ENCODE results near the gene OTC. TPM values are rescaled to one million over a fixed set of nuclear protein-coding genes. Genes with fewer than 3 reads are reported as not detected.

OTC gene
- total RNA-seq, 2 experiments from 2014 or later = 0.23 TPM; not detected in 1

DNA sequence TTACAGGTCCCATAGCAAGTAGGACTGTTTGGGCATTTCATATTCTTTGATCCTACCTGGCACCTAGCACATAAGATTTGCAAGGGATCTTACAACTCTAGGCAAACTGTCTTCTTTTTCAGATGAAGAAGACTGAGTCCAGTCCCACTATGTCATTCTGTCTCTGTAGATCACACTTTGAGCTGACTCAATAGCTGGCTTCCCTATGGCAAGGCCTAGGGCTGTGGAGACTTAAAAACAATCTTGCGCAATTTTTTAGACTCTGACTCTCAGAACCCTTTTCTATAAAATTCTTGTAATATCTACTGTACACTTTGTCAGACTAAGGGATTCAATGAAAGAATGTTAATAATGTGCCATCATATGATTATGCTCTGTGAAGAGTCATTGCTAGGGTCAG is 26.7 kb downstream of the OTC start:
- H3K9me3 Mint-ChIP-seq = no peaks in the 10 kb centered on the region
- H3K36me3 Mint-ChIP-seq (ENCODE audit: low read depth) = no peaks in the 10 kb centered on the region
- H3K27me3 Mint-ChIP-seq = no peaks in the 10 kb centered on the region
- no peaks in the 10 kb centered on the region for H3K4me1 Mint-ChIP-seq (ENCODE audit: low read depth)
- no peak overlapping the region for H3K27ac Mint-ChIP-seq
- TF ChIP-seq, protein P1, sequence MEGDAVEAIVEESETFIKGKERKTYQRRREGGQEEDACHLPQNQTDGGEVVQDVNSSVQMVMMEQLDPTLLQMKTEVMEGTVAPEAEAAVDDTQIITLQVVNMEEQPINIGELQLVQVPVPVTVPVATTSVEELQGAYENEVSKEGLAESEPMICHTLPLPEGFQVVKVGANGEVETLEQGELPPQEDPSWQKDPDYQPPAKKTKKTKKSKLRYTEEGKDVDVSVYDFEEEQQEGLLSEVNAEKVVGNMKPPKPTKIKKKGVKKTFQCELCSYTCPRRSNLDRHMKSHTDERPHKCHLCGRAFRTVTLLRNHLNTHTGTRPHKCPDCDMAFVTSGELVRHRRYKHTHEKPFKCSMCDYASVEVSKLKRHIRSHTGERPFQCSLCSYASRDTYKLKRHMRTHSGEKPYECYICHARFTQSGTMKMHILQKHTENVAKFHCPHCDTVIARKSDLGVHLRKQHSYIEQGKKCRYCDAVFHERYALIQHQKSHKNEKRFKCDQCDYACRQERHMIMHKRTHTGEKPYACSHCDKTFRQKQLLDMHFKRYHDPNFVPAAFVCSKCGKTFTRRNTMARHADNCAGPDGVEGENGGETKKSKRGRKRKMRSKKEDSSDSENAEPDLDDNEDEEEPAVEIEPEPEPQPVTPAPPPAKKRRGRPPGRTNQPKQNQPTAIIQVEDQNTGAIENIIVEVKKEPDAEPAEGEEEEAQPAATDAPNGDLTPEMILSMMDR (IDR thresholded peaks at IDR 0.05) = no peak
- no peak overlapping the region for H3K4me3 Mint-ChIP-seq
- ATAC-seq (no peak), DNase-seq (no peak)
- ChIA-PET POLR2A (no interaction called here), CTCF (no interaction called here)
- intact Hi-C loops (cut with micrococcal nuclease) = no loop called here

DNA sequence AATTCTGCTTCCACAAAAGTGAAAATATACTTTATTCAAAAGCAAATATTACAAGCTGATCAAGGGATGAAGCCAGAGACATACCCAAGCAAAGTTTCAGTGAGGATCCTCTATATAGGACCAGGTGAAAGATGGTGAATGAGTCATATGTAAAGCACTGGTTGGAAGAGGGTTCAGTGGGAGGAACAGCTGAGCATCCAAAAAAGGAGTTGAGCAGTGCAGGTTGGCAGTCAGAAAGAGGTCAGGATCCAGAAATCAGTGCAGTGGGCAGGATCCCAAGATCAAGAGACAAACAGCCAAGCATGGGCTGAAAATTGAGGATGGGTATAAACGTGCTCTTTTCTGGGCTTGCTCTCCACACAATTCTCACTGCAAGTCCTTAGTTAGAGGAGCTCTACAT is 30.3 kb downstream of the OTC start:
- TF ChIP-seq, protein P1 (IDR thresholded peaks at IDR 0.05) = no peak

DNA sequence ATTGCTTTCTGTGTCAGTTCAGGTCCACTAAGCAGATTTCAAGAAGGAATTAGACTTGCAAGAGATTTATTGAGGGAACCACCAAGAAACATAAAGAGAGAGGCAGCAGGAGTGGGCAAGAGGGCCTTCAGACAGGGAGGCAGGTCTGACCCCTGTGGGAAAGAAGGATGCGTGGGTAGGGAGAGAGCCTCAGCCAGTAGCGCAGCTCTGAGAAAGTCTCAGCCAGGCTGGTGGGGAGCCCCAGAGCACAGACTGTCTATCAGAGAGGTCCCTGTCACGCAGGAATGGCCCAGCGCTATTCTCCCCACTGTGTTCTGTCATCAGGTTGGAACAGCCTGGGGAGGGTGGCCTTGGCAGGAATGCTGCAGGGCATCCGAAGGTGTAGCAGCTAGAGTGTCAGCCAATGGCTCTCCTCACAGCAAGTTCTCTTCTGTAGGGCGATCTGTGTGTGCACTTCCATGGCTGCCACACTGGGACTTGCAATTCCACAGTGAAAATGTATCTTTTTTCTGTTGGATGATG is 48.0 kb downstream of the OTC start:
- no peaks in the 10 kb centered on the region for H3K4me1 Mint-ChIP-seq (ENCODE audit: low read depth)
- no peaks in the 10 kb centered on the region for H3K9me3 Mint-ChIP-seq
- ChIA-PET POLR2A (no interaction called here), CTCF (no interaction called here)
- H3K4me3 Mint-ChIP-seq = no peak overlapping the region
- H3K27ac Mint-ChIP-seq = no peak overlapping the region
- ATAC-seq (no peak), DNase-seq (no peak)
- TF ChIP-seq, protein P1 (IDR thresholded peaks at IDR 0.05) = no peak
- intact Hi-C loops (cut with micrococcal nuclease) = no loop called here
- H3K27me3 Mint-ChIP-seq = no peaks in the 10 kb centered on the region
- no peaks in the 10 kb centered on the region for H3K36me3 Mint-ChIP-seq (ENCODE audit: low read depth)

More for the DNA sequence above, 30.3 kb downstream of the OTC start:
- Mint-ChIP-seq H3K27ac (no peak overlapping the region), H3K36me3 (ENCODE audit: low read depth) (no peaks in the 10 kb centered on the region), H3K4me1 (ENCODE audit: low read depth) (no peaks in the 10 kb centered on the region), H3K9me3 (no peaks in the 10 kb centered on the region), H3K4me3 (no peak overlapping the region), H3K27me3 (no peaks in the 10 kb centered on the region)
- intact Hi-C loops (cut with micrococcal nuclease) = no loop called here
- ChIA-PET CTCF (no interaction called here), POLR2A (no interaction called here)
- no peak for DNase-seq
- ATAC-seq = no peak

DNA sequence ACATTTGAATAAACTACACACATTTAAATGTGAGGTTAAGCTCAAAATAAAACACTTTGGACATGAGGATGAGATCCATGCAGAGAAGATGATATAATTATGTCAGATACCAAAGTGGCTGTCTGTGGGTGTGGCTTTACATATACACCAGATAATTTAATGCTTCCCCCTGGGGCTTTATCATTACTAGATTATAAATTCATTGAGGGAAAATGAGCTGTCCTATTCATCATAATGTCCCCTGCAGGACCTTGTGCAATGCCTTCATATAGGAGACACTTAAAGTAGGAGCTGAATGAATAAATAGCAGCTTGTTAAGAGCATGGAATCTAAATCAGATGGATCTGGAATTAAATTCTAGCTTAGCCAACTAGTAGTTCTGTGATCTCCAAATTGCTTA is 49.7 kb downstream of the OTC start:
- Mint-ChIP-seq H3K4me3 (no peak overlapping the region), H3K9me3 (no peaks in the 10 kb centered on the region), H3K36me3 (ENCODE audit: low read depth) (no peaks in the 10 kb centered on the region), H3K4me1 (ENCODE audit: low read depth) (no peaks in the 10 kb centered on the region), H3K27me3 (peaks cover 2% of the 10 kb centered on the region), H3K27ac (no peak overlapping the region)
- intact Hi-C loops (cut with micrococcal nuclease) = no loop called here
- DNase-seq (no peak), ATAC-seq (no peak)
- TF ChIP-seq, protein P1 (IDR thresholded peaks at IDR 0.05) = no peak
- POLR2A ChIA-PET = no interaction called here
- CTCF ChIA-PET = no interaction called here

DNA sequence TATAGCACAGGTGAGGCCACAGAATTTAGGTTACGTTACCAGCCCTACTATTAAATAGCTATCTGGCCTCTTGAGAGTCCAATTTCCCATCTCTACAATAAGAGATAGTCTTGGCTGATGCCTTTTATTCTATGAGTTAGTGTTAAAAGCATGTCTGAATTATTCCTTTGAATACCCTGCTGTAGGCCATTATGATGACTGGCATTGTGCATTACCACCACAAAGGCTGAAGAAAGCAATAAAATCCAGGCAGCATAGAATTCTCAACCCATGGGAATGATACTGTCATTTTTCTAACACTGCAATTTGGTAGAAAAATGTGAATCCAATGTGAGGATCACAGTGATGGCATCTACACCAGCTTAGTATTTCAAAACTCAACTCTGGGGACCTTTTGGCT is 51.4 kb downstream of the OTC start:
- ChIA-PET POLR2A (no interaction called here), CTCF (no interaction called here)
- H3K9me3 Mint-ChIP-seq = no peaks in the 10 kb centered on the region
- no peak overlapping the region for H3K27ac Mint-ChIP-seq
- intact Hi-C loops (cut with micrococcal nuclease) = no loop called here
- peaks cover 2% of the 10 kb centered on the region for H3K27me3 Mint-ChIP-seq
- no peak for DNase-seq
- H3K36me3 Mint-ChIP-seq (ENCODE audit: low read depth) = no peaks in the 10 kb centered on the region
- TF ChIP-seq, protein P1 (IDR thresholded peaks at IDR 0.05) = no peak
- no peak overlapping the region for H3K4me3 Mint-ChIP-seq
- no peaks in the 10 kb centered on the region for H3K4me1 Mint-ChIP-seq (ENCODE audit: low read depth)
- no peak for ATAC-seq
